Caco-2 (cell line): Measurements from ENCODE around the gene VPS26B. TPM values are rescaled to one million over a fixed set of nuclear protein-coding genes. Genes with fewer than 3 reads are reported as not detected.
A peak's percentile ranks its signal among the peaks of the same experiment; 100 is the strongest.

Source experiments
- BruUV-seq: library from RNA; stranded (reverse); fragments of 400-500 nt; replicated peaks from 2 replicates; lab custom pipeline; 2021; lab: Mats Ljungman, UMichigan
- CTCF ChIA-PET: fragments of 300-600 bp; sonication (Branson Sonifier 250); formaldehyde crosslinking; loops from one replicate; lab custom pipeline; 2022; ENCODE audit warnings: antibody characterized with exemption; lab: Charles Lee
- POLR2A ChIA-PET: fragments of 300-600 bp; sonication (Branson Sonifier 250); formaldehyde crosslinking; loops from one replicate; lab custom pipeline; 2022; ENCODE audit warnings: antibody characterized with exemption; lab: Charles Lee
- DNase-seq, 2 experiments: peaks; one replicate each; pipeline versions ENCODE4 v3.0.0 to v3.0.0-alpha.2; 2020 to 2022
- H3K27me3 ChIP-seq: replicated peaks from 2 replicates; pipeline ENCODE4 v1.6.0; 2011; ENCODE audit warnings: low read length; ENCODE audit not compliant: control insufficient read depth, insufficient read depth
- H3K36me3 ChIP-seq: 2 replicates; pipeline ENCODE4 v1.5.1; 2011; ENCODE audit warnings: low read length; ENCODE audit not compliant: control insufficient read depth, insufficient read depth
- H3K4me1 ChIP-seq: fragments of 250-450 bp; sonication (Bioruptor Pico); 2 replicates; pipeline ENCODE4 v1.5.1; 2020; ENCODE audit warnings: mild to moderate bottlenecking
- H3K4me3 ChIP-seq: 2 replicates; pipeline ENCODE4 v1.5.1; 2011; ENCODE audit warnings: low read depth, mild to moderate bottlenecking, control low read depth, low read length
- H3K9me3 ChIP-seq: fragments of 250-450 bp; sonication (Bioruptor Pico); 2 replicates; pipeline ENCODE4 v1.5.1; 2020; ENCODE audit warnings: mild to moderate bottlenecking, moderate library complexity
- H3K27ac Mint-ChIP-seq: one replicate; pipeline ENCODE4 v1.8.0; 2022; ENCODE audit warnings: mixed read lengths; ENCODE audit not compliant: unreplicated experiment
- H3K27me3 Mint-ChIP-seq: one replicate; pipeline ENCODE4 v1.8.0; 2022; ENCODE audit warnings: mixed read lengths; ENCODE audit not compliant: insufficient read depth, unreplicated experiment
- H3K36me3 Mint-ChIP-seq: one replicate; pipeline ENCODE4 v1.8.0; 2022; ENCODE audit warnings: mild to moderate bottlenecking, mixed read lengths; ENCODE audit not compliant: insufficient read depth, unreplicated experiment
- H3K4me1 Mint-ChIP-seq: one replicate; pipeline ENCODE4 v1.8.0; 2022; ENCODE audit warnings: low read depth, mixed read lengths; ENCODE audit not compliant: unreplicated experiment
- H3K4me3 Mint-ChIP-seq: one replicate; pipeline ENCODE4 v1.8.0; 2022; ENCODE audit warnings: mild to moderate bottlenecking, moderate library complexity, mixed read lengths; ENCODE audit not compliant: unreplicated experiment
- H3K9me3 Mint-ChIP-seq: one replicate; pipeline ENCODE4 v1.8.0; 2022; ENCODE audit warnings: mixed read lengths; ENCODE audit not compliant: unreplicated experiment
- intact Hi-C: fragments of 100-400 bp; cut with micrococcal nuclease; formaldehyde crosslinking; loops from one replicate; pipeline ENCODE4 v1.10.0; 2022; ENCODE audit not compliant: unreplicated experiment
- total RNA-seq: library from RNA; stranded (reverse); gene quantifications from 2 replicates; pipeline ENCODE4 v1.2.3, GENCODE V29; 2022
- TF ChIP-seq, protein P1 (sequence below), 2 experiments: fragments of 200-600 bp in 1 of 2; IDR thresholded peaks; 1 replicate in 1 of 2; 2 replicates in 1 of 2; pipeline versions ENCODE4 v1.5.1 to v1.8.0; 2011 to 2022; ENCODE audit warnings: antibody characterized with exemption in 1 of 2, control low read depth in 1 of 2, inconsistent platforms in 1 of 2, low read depth in 1 of 2, low read length in 1 of 2, mild to moderate bottlenecking in 1 of 2, moderate library complexity in 1 of 2; ENCODE audit not compliant: insufficient read depth in 1 of 2, severe bottlenecking in 1 of 2, unreplicated experiment in 1 of 2

The VPS26B gene
- total RNA-seq, 1 experiment from 2014 or later = 78.1 TPM

DNA sequence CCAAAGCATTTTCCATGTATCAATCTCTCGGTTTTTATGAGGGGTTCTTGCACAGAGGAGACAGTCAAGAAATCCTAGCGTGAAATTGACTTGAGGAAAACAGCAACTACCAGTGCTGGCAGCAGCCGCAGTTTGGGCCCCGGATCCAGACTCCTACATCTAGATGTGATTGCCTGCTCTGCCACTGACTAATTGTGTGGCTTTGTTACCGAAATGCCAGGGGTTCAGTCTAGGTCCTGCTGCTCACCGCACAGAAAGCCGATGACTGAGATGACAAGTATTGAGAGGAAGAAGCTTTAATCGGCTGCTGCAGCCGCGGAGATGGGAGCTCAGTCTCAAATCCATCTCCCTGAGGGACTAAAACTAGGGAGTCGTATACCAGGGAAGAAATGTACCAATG, 43.5 kb downstream of the VPS26B start:
- Histone ChIP-seq H3K4me3 (no peak overlapping the region), H3K4me1 (peaks cover 6% of the 10 kb centered on the region; the same call in 1 of the 2 replicates), H3K36me3 (no peaks in the 10 kb centered on the region), H3K9me3 (no peaks in the 10 kb centered on the region), H3K27me3 (no peaks in the 10 kb centered on the region)
- peaks cover 5% of the 10 kb centered on the region for H3K27me3 Mint-ChIP-seq
- CTCF ChIA-PET = no interaction called here
- DNase-seq = peak in 1 of 2 experiments; percentile 19
- H3K27ac Mint-ChIP-seq = no peak overlapping the region
- no TSS peak for BruUV-seq
- H3K36me3 Mint-ChIP-seq = no peaks in the 10 kb centered on the region
- POLR2A ChIA-PET = no interaction called here
- intact Hi-C loops = loop anchor here (10.0 kb wide), 1 partner anchor 597 kb away; no protein-coding TSS in a partner anchor
- no peaks in the 10 kb centered on the region for H3K9me3 Mint-ChIP-seq
- H3K4me1 Mint-ChIP-seq = no peaks in the 10 kb centered on the region
- TF ChIP-seq, protein P1, sequence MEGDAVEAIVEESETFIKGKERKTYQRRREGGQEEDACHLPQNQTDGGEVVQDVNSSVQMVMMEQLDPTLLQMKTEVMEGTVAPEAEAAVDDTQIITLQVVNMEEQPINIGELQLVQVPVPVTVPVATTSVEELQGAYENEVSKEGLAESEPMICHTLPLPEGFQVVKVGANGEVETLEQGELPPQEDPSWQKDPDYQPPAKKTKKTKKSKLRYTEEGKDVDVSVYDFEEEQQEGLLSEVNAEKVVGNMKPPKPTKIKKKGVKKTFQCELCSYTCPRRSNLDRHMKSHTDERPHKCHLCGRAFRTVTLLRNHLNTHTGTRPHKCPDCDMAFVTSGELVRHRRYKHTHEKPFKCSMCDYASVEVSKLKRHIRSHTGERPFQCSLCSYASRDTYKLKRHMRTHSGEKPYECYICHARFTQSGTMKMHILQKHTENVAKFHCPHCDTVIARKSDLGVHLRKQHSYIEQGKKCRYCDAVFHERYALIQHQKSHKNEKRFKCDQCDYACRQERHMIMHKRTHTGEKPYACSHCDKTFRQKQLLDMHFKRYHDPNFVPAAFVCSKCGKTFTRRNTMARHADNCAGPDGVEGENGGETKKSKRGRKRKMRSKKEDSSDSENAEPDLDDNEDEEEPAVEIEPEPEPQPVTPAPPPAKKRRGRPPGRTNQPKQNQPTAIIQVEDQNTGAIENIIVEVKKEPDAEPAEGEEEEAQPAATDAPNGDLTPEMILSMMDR (IDR thresholded peaks at IDR 0.05; ENCODE audit: insufficient read depth in 1 of 2, low read depth in 1 of 2, low read length in 1 of 2, severe bottlenecking in 1 of 2, unreplicated experiment in 1 of 2) = no peak
- no peak overlapping the region for H3K4me3 Mint-ChIP-seq

DNA sequence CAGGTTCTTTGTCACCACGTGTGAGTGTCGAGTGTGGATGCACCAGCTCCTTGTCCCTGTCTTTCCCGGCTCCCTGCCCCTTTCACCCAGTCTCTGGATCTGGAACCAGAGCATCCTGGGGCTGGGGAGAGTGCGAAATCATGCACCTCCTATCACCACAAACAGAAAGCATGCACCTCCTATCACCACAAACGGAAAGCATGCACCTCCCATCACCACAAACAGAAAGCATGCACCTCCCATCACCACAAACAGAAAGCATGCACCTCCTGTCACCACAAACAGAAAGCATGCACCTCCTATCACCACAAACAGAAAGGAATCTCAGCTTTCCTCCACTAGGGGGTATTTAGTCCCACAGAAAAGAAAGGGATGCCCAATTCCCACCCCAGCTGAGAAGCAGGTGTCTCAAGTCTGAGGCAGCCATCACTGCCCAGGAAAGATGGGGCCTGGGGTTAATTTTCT, 45.8 kb downstream of the VPS26B start:
- peaks cover 8% of the 10 kb centered on the region for H3K27me3 Mint-ChIP-seq
- H3K36me3 ChIP-seq = no peaks in the 10 kb centered on the region
- peaks cover 6% of the 10 kb centered on the region; the same call in 1 of the 2 replicates for H3K4me1 ChIP-seq
- no TSS peak for BruUV-seq
- H3K4me3 ChIP-seq = no peak overlapping the region
- H3K27me3 ChIP-seq = no peaks in the 10 kb centered on the region; the same call in 1 of the 2 replicates
- DNase-seq = peak in 1 of 2 experiments; percentile 62
- ChIA-PET POLR2A (no interaction called here), CTCF (interaction anchor here (0.9 to 1.1 kb wide), 2 partner anchors 8 to 110 kb away, joined by 4 to 10 read pairs; no protein-coding TSS in a partner anchor)
- no peaks in the 10 kb centered on the region for H3K9me3 Mint-ChIP-seq
- TF ChIP-seq, protein P1 (IDR thresholded peaks at IDR 0.05; ENCODE audit: insufficient read depth in 1 of 2, low read depth in 1 of 2, low read length in 1 of 2, severe bottlenecking in 1 of 2, unreplicated experiment in 1 of 2) = peak; percentile 37 to 63
- intact Hi-C loops = loop anchor here (2.0 to 10.0 kb wide), 2 partner anchors 111 to 305 kb away; no protein-coding TSS in a partner anchor
- H3K27ac Mint-ChIP-seq = no peak overlapping the region
- H3K9me3 ChIP-seq = no peaks in the 10 kb centered on the region
- peaks cover 4% of the 10 kb centered on the region for H3K4me1 Mint-ChIP-seq
- no peak overlapping the region for H3K4me3 Mint-ChIP-seq
- no peaks in the 10 kb centered on the region for H3K36me3 Mint-ChIP-seq

DNA sequence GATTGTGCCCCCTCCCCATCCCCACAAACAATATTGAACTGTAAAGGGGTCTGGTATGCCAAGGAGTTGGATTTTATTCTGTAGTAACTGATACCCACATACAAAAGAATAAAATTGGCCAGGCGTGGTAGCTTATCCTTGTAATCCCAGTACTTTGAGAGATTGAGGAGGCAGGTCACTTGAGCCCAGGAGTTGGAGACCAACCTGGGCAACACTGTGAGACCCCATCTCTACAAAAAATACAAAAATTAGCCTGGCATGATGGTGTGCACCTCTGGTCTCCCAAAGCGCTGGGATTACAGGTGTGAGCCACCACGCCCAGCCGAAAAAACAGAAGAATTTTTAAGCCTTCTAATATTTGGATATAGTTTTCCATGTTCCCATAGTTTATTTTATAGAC, 47.5 kb downstream of the VPS26B start:
- CTCF ChIA-PET = interaction anchor here (0.6 to 2.0 kb wide), 3 partner anchors 10 to 804 kb away, joined by 3 to 6 read pairs (median 3); no protein-coding TSS in a partner anchor
- BruUV-seq = no TSS peak
- POLR2A ChIA-PET = interaction anchor here (0.7 kb wide), 1 partner anchor 48 kb away, joined by 3 read pairs; the partner anchor contains the start of gene NCAPD3
- H3K27me3 Mint-ChIP-seq = peaks cover 14% of the 10 kb centered on the region
- peaks cover 10% of the 10 kb centered on the region for H3K4me1 ChIP-seq
- no peak overlapping the region for H3K4me3 ChIP-seq
- H3K36me3 Mint-ChIP-seq = no peaks in the 10 kb centered on the region
- peaks cover 5% of the 10 kb centered on the region for H3K27me3 ChIP-seq
- no peak overlapping the region for H3K4me3 Mint-ChIP-seq
- no peaks in the 10 kb centered on the region for H3K9me3 ChIP-seq
- H3K36me3 ChIP-seq = no peaks in the 10 kb centered on the region
- H3K4me1 Mint-ChIP-seq = peaks cover 10% of the 10 kb centered on the region
- TF ChIP-seq, protein P1 (IDR thresholded peaks at IDR 0.05; ENCODE audit: insufficient read depth in 1 of 2, low read depth in 1 of 2, low read length in 1 of 2, severe bottlenecking in 1 of 2, unreplicated experiment in 1 of 2) = no peak
- DNase-seq = no peak
- H3K27ac Mint-ChIP-seq = no peak overlapping the region
- no peaks in the 10 kb centered on the region for H3K9me3 Mint-ChIP-seq
- intact Hi-C loops = loop anchor here (2.0 to 10.0 kb wide), 3 partner anchors 59 to 303 kb away; partner anchors contain the start of gene GLB1L2
